ENCODE data around the gene PRPS1. TPM values are rescaled to one million over a fixed set of nuclear protein-coding genes. Genes with fewer than 3 reads are reported as not detected.

The PRPS1 gene
- total and polyA plus RNA-seq, 2 of the 13 experiments (the other 11 are each of a cell fraction or from before 2014, with no cell fraction given) = 33.7 to 54.4 TPM

- Histone ChIP-seq H3K36me3 (replicated peaks in 1 of 2; ENCODE audit: control insufficient read depth in 1 of 2, insufficient read depth in 2 of 2, low read length in 2 of 2) (no peaks in the 10 kb centered on the region), H2AFZ (ENCODE audit: low read length) (no peak overlapping the region), H3K9me3 (ENCODE audit: low read length) (no peaks in the 10 kb centered on the region), H3K27me3 (ENCODE audit: control insufficient read depth in 1 of 2, insufficient read depth in 2 of 2, low read length in 2 of 2) (no peaks in the 10 kb centered on the region; a peak in 1 of 5 replicates), H3K9ac (ENCODE audit: insufficient read depth, low read depth, low read length) (peak overlapping the region; percentile 8; the same call in 1 of the 2 replicates), H3K4me3 (replicated peaks in 1 of 3; ENCODE audit: insufficient read depth in 1 of 3, low read depth in 2 of 3, low read length in 3 of 3) (peak overlapping the region; percentile 63 to 82 (median 78); a peak in 5 of 6 replicates), H3K27ac (ENCODE audit: extremely low read length, insufficient read depth, low read length) (no peak overlapping the region), H4K20me1 (ENCODE audit: insufficient read depth, low read length) (0 out of 2 replicates have a peak, but pooled peaks cover 2% of the 10 kb centered on the region), H3K4me1 (ENCODE audit: insufficient read depth, low read length) (peaks cover 30% of the 10 kb centered on the region), H3K79me2 (ENCODE audit: insufficient read depth, low read length) (peaks cover 43% of the 10 kb centered on the region), H3K4me2 (ENCODE audit: low read depth, low read length) (peak overlapping the region; percentile 77)
- intact Hi-C loops (cut with micrococcal nuclease; ENCODE audit: unreplicated experiment) = no loop called here
- DNase-seq (ENCODE audit: low spot score) (no peak), FAIRE-seq (no peak), ATAC-seq (no peak)
- peak; percentile 87 to 88 for TF ChIP-seq MAFK (conservative IDR thresholded peaks at IDR 0.05 in 1 of 2, IDR thresholded peaks at IDR 0.05 in 1 of 2; ENCODE audit: low read length in 2 of 2)
- no peak for TF ChIP-seq TRAFD1 (CRISPR knock-in tag; IDR thresholded peaks at IDR 0.05; ENCODE audit: borderline replicate concordance)
- peak; percentile 87 for TF ChIP-seq MAFF (IDR thresholded peaks at IDR 0.05; ENCODE audit: low read depth, low read length)
- ChIA-PET CTCF (ENCODE audit: low intra/inter-chr PET ratio, low total read pairs) (no interaction called here), POLR2A (no interaction called here)
- in situ Hi-C loops (cut with HindIII; ENCODE audit: extremely low pct_ligation_motif_present, low pct_unique_long_range_greater_than_20kb) = no loop called here
- no TSS peak for BruUV-seq (replicated peaks)
- 27% methylated on average over 3 of the region's 3 CpGs for WGBS (ENCODE audit: low lambda C conversion rate)
Observed at GRCh38 chrX:107630031-107630689, 1.9 kb downstream of the PRPS1 start.

GRCh38 chrX:107632346-107632745 lies 4.0 kb downstream of the PRPS1 start:
- Histone ChIP-seq H3K9me3 (ENCODE audit: low read length) (no peaks in the 10 kb centered on the region), H2AFZ (ENCODE audit: low read length) (no peak overlapping the region), H3K79me2 (ENCODE audit: insufficient read depth, low read length) (peaks cover 53% of the 10 kb centered on the region), H4K20me1 (ENCODE audit: insufficient read depth, low read length) (0 out of 2 replicates have a peak, but pooled peaks cover 2% of the 10 kb centered on the region), H3K27ac (ENCODE audit: extremely low read length, insufficient read depth, low read length) (no peak overlapping the region), H3K4me2 (ENCODE audit: low read depth, low read length) (no peak overlapping the region), H3K36me3 (replicated peaks in 1 of 2; ENCODE audit: control insufficient read depth in 1 of 2, insufficient read depth in 2 of 2, low read length in 2 of 2) (no peaks in the 10 kb centered on the region), H3K4me1 (ENCODE audit: insufficient read depth, low read length) (peaks cover 19% of the 10 kb centered on the region), H3K9ac (ENCODE audit: insufficient read depth, low read depth, low read length) (no peak overlapping the region), H3K4me3 (replicated peaks in 1 of 3; ENCODE audit: insufficient read depth in 1 of 3, low read depth in 2 of 3, low read length in 3 of 3) (no peak overlapping the region), H3K27me3 (ENCODE audit: control insufficient read depth in 1 of 2, insufficient read depth in 2 of 2, low read length in 2 of 2) (no peaks in the 10 kb centered on the region; a peak in 1 of 5 replicates)
- POLR2A ChIA-PET = no interaction called here
- CTCF ChIA-PET (ENCODE audit: low intra/inter-chr PET ratio, low total read pairs) = no interaction called here
- intact Hi-C loops (cut with micrococcal nuclease; ENCODE audit: unreplicated experiment) (no loop called here), in situ Hi-C loops (cut with HindIII; ENCODE audit: extremely low pct_ligation_motif_present, low pct_unique_long_range_greater_than_20kb) (no loop called here)
- ATAC-seq (no peak), DNase-seq (ENCODE audit: low spot score) (no peak), FAIRE-seq (no peak)
- WGBS (ENCODE audit: low lambda C conversion rate) = 100% methylated on average over 1 of the region's 1 CpG
- BruUV-seq (replicated peaks) = no TSS peak
- no peak for TF ChIP-seq SAP130 (CRISPR knock-in tag; IDR thresholded peaks at IDR 0.05; ENCODE audit: low read depth)
- TF ChIP-seq, protein P1, sequence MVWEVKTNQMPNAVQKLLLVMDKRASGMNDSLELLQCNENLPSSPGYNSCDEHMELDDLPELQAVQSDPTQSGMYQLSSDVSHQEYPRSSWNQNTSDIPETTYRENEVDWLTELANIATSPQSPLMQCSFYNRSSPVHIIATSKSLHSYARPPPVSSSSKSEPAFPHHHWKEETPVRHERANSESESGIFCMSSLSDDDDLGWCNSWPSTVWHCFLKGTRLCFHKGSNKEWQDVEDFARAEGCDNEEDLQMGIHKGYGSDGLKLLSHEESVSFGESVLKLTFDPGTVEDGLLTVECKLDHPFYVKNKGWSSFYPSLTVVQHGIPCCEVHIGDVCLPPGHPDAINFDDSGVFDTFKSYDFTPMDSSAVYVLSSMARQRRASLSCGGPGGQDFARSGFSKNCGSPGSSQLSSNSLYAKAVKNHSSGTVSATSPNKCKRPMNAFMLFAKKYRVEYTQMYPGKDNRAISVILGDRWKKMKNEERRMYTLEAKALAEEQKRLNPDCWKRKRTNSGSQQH (CRISPR knock-in tag; IDR thresholded peaks at IDR 0.05; ENCODE audit: low read depth) = no peak
- TF ChIP-seq HES4 (CRISPR knock-in tag; IDR thresholded peaks at IDR 0.05; ENCODE audit: borderline replicate concordance) = no peak
- TF ChIP-seq, protein P2, sequence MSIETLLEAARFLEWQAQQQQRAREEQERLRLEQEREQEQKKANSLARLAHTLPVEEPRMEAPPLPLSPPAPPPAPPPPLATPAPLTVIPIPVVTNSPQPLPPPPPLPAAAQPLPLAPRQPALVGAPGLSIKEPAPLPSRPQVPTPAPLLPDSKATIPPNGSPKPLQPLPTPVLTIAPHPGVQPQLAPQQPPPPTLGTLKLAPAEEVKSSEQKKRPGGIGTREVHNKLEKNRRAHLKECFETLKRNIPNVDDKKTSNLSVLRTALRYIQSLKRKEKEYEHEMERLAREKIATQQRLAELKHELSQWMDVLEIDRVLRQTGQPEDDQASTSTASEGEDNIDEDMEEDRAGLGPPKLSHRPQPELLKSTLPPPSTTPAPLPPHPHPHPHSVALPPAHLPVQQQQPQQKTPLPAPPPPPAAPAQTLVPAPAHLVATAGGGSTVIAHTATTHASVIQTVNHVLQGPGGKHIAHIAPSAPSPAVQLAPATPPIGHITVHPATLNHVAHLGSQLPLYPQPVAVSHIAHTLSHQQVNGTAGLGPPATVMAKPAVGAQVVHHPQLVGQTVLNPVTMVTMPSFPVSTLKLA (IDR thresholded peaks at IDR 0.05) = no peak
- TF ChIP-seq, protein P3, sequence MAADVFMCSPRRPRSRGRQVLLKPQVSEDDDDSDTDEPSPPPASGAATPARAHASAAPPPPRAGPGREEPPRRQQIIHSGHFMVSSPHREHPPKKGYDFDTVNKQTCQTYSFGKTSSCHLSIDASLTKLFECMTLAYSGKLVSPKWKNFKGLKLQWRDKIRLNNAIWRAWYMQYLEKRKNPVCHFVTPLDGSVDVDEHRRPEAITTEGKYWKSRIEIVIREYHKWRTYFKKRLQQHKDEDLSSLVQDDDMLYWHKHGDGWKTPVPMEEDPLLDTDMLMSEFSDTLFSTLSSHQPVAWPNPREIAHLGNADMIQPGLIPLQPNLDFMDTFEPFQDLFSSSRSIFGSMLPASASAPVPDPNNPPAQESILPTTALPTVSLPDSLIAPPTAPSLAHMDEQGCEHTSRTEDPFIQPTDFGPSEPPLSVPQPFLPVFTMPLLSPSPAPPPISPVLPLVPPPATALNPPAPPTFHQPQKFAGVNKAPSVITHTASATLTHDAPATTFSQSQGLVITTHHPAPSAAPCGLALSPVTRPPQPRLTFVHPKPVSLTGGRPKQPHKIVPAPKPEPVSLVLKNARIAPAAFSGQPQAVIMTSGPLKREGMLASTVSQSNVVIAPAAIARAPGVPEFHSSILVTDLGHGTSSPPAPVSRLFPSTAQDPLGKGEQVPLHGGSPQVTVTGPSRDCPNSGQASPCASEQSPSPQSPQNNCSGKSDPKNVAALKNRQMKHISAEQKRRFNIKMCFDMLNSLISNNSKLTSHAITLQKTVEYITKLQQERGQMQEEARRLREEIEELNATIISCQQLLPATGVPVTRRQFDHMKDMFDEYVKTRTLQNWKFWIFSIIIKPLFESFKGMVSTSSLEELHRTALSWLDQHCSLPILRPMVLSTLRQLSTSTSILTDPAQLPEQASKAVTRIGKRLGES (CRISPR knock-in tag; IDR thresholded peaks at IDR 0.05; ENCODE audit: borderline replicate concordance) = no peak
- no peak for TF ChIP-seq ZNF496 (CRISPR knock-in tag; IDR thresholded peaks at IDR 0.05; ENCODE audit: insufficient replicate concordance)

All from HepG2 (cell line).